Neural progenitor cell (in vitro differentiated cells): Measurements from ENCODE around the gene STAC2.

ENCODE experiments used
- CTCF ChIP-seq: fragments of 200-600 bp; sonication (generic); IDR thresholded peaks from 2 replicates; pipeline ENCODE4 v1.5.1; 2017; ENCODE audit warnings: antibody characterized with exemption, mild to moderate bottlenecking
- EZH2 ChIP-seq: fragments of 200-600 bp; sonication (generic); IDR thresholded peaks from 2 replicates; pipeline ENCODE4 v1.6.1; 2017; ENCODE audit warnings: antibody characterized with exemption, mild to moderate bottlenecking, moderate library complexity

- TF ChIP-seq CTCF (no peak), EZH2 (no peak)
These were observed 42.0 kb downstream of the STAC2 start for GRCh38 chr17:39183720-39184119.
